ENCODE data around the gene HK2.

HK2 gene

DNA sequence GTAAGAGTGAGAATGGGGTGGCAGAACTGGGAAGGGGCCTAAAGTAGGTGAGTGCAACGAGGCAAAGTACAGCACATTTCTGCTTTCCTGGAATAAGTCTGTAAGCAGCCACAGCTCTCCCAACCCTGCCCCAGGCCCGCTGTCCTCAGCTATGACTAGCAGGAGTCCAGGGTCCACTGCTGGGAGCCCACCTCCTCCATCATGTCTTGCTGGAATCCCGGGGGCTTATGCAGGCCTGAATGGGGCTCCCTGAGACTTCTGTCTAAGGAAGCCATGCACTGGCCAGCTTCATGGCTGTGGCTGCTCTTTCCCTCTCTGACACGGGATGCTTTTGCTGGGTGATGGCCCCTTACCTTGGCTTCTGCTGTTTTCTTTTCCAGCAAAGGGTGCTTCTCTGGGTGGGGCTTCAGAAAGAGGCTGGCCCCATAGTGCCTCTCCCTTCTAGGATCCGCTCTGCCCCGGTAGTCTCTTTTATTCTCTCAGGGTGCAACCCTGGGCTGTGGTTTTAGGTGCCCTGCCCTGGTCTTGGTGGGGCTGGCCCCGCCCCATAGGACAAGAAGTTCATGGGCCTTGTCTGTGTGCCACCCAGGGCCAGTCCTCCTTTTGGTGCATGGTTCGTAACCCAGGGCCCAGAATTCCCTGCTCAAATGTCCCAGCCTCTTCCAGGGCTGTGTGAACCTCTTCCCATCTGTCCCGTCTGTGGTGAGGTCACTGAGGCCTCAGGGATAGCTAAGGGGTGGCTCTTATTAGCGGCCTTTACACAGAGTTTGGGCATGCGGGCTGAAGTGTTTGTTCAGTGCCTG lies 90.7 kb downstream of the HK2 start:
- Histone ChIP-seq H3K9me3 (ENCODE audit: low read length) (no peaks in the 10 kb centered on the region), H3K4me2 (ENCODE audit: low read length) (no peak overlapping the region), H3K79me2 (ENCODE audit: insufficient read depth, low read length) (no peaks in the 10 kb centered on the region), H3K4me3 (ENCODE audit: low read depth, low read length, poor library complexity, severe bottlenecking) (no peak overlapping the region), H3K27me3 (ENCODE audit: insufficient read depth, low read length) (no peaks in the 10 kb centered on the region), H3K9ac (ENCODE audit: low read length) (no peak overlapping the region), H4K20me1 (ENCODE audit: insufficient read depth, low read length) (no peaks in the 10 kb centered on the region), H3K27ac (ENCODE audit: low read depth, low read length, poor library complexity, severe bottlenecking) (no peak overlapping the region), H3F3A (ENCODE audit: insufficient read depth, low read length) (no peaks in the 10 kb centered on the region), H3K36me3 (ENCODE audit: insufficient read depth, low read length) (no peaks in the 10 kb centered on the region), H2AFZ (ENCODE audit: low read length) (no peak overlapping the region), H3K4me1 (ENCODE audit: insufficient read depth, low read length, severe bottlenecking) (no peaks in the 10 kb centered on the region), H3K9me2 (ENCODE audit: low read depth, low read length) (no peaks in the 10 kb centered on the region)
- no peak for TF ChIP-seq CTCF (IDR thresholded peaks at IDR 0.05; ENCODE audit: low read length)
- no peak for TF ChIP-seq EZH2 (IDR thresholded peaks at IDR 0.05; ENCODE audit: borderline replicate concordance, low read length)

GRCh38 chr2:74925361-74925786 lies 91.4 kb downstream of the HK2 start:
- H2AFZ ChIP-seq (ENCODE audit: low read length) = no peak overlapping the region
- H3K9ac ChIP-seq (ENCODE audit: low read length) = no peak overlapping the region
- H3K27ac ChIP-seq (ENCODE audit: low read depth, low read length, poor library complexity, severe bottlenecking) = no peak overlapping the region
- H3K9me2 ChIP-seq (ENCODE audit: low read depth, low read length) = no peaks in the 10 kb centered on the region
- no peak for TF ChIP-seq CTCF (IDR thresholded peaks at IDR 0.05; ENCODE audit: low read length)
- no peak for TF ChIP-seq EZH2 (IDR thresholded peaks at IDR 0.05; ENCODE audit: borderline replicate concordance, low read length)
- no peaks in the 10 kb centered on the region for H3K79me2 ChIP-seq (ENCODE audit: insufficient read depth, low read length)
- H3K9me3 ChIP-seq (ENCODE audit: low read length) = no peaks in the 10 kb centered on the region
- no peak overlapping the region for H3K4me3 ChIP-seq (ENCODE audit: low read depth, low read length, poor library complexity, severe bottlenecking)
- H4K20me1 ChIP-seq (ENCODE audit: insufficient read depth, low read length) = no peaks in the 10 kb centered on the region
- no peaks in the 10 kb centered on the region for H3F3A ChIP-seq (ENCODE audit: insufficient read depth, low read length)
- no peaks in the 10 kb centered on the region for H3K36me3 ChIP-seq (ENCODE audit: insufficient read depth, low read length)
- no peak overlapping the region for H3K4me2 ChIP-seq (ENCODE audit: low read length)
- no peaks in the 10 kb centered on the region for H3K27me3 ChIP-seq (ENCODE audit: insufficient read depth, low read length)
- no peaks in the 10 kb centered on the region for H3K4me1 ChIP-seq (ENCODE audit: insufficient read depth, low read length, severe bottlenecking)

GRCh38 chr2:74927621-74928020 lies 93.7 kb downstream of the HK2 start:
- Histone ChIP-seq H3F3A (ENCODE audit: insufficient read depth, low read length) (no peaks in the 10 kb centered on the region), H3K79me2 (ENCODE audit: insufficient read depth, low read length) (no peaks in the 10 kb centered on the region), H3K36me3 (ENCODE audit: insufficient read depth, low read length) (no peaks in the 10 kb centered on the region), H3K9me3 (ENCODE audit: low read length) (no peaks in the 10 kb centered on the region), H2AFZ (ENCODE audit: low read length) (no peak overlapping the region), H3K4me3 (ENCODE audit: low read depth, low read length, poor library complexity, severe bottlenecking) (no peak overlapping the region), H3K9me2 (ENCODE audit: low read depth, low read length) (no peaks in the 10 kb centered on the region), H3K4me1 (ENCODE audit: insufficient read depth, low read length, severe bottlenecking) (no peaks in the 10 kb centered on the region), H3K27ac (ENCODE audit: low read depth, low read length, poor library complexity, severe bottlenecking) (no peak overlapping the region), H3K4me2 (ENCODE audit: low read length) (no peak overlapping the region), H4K20me1 (ENCODE audit: insufficient read depth, low read length) (no peaks in the 10 kb centered on the region), H3K27me3 (ENCODE audit: insufficient read depth, low read length) (peaks cover 5% of the 10 kb centered on the region; the same call in 1 of the 2 replicates), H3K9ac (ENCODE audit: low read length) (no peak overlapping the region)
- TF ChIP-seq EZH2 (IDR thresholded peaks at IDR 0.05; ENCODE audit: borderline replicate concordance, low read length) = no peak
- TF ChIP-seq CTCF (IDR thresholded peaks at IDR 0.05; ENCODE audit: low read length) = no peak
